Measurements from ENCODE around the gene MXD1.
"Not testable (repeated sequence)": the region's sequence is repeated elsewhere in the genome, so short reads cannot be mapped to it uniquely, and the experiment has no call there.

Gene MXD1

DNA sequence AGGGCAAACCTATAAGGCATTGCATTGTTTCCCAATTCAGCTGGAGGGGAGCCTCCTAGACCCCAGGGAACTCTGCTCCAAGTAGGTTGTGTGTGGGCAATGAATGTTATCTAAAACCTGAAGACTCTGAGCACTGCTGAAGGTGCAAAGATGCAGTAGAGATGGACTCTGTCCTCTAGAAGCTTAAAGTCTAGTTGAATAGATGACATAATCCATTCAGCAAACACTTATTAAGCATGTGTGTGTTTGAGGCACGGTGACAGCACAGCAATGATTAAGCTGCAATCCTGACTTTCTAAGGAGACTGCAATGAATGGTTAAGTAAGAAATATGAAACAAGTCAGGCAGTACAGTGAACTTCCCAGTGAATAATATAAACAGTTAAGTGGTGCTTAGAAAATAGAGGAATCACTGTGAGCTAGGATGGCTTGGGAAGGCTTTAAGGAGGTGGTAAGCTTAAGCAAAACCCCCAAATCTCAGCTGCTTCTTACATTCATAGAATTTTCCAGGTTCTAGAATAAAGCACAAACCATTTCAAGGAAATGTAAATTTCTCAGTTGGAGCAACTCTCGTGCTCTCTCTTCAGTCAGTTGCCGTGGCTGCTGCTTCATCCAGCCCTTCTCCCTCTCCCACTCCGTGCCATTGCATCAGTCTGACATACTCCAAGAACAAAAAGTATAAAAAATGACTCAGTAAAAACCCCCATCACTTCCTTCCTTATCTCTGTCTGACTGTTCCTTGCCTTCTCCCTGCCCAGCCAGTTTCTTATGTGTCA, 19.1 kb downstream of the MXD1 start:
- no peak for ATAC-seq

GRCh38 chr2:69934614-69934908, 19.7 kb downstream of the MXD1 start:
- ATAC-seq = no peak

DNA sequence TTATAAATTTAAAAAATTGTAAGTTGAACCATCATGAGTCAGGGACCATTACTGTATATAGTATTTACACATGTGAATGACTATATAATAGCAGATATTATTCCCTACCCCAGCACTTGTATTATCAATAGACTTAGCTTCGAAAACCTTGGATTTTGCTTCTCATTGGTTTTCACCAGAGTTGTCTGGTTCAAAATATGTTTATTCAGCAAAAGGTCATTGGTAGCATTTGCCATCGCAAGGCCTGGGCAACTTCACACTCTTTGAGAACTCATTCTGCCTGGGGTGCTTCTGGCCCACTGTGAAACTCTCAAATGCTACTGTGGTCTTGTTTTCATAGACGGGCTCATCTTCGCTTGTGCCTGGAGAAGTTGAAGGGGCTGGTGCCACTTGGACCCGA, 20.1 kb downstream of the MXD1 start:
- ATAC-seq = no peak

DNA sequence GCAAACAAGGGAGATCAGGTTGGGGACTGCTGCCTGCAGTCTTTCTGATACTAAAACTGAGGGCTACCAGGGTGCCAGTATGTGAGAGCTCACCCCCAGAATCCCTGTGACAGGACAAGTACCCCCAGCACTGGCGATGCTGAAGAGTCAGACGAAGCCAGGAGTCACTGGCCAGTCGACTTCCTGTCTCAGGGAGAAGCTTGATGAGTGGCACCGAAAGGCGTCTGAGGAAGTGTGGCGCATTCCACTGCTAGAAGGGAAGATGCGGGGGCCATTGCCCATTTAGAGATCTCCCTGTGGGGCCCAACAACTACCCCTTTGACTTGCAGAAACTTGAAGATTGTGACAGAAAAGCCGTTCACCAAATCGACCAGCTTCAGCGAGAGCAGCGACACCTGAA, 22.0 kb downstream of the MXD1 start:
- no peak for ATAC-seq

GRCh38 chr2:69937968-69938367, 23.1 kb downstream of the MXD1 start:
- no peak for ATAC-seq

GRCh38 chr2:69939722-69940121, 24.8 kb downstream of the MXD1 start:
- ATAC-seq = no peak

- ATAC-seq = no peak
Measured at GRCh38 chr2:69940691-69941090, 25.8 kb downstream of the MXD1 start.

DNA sequence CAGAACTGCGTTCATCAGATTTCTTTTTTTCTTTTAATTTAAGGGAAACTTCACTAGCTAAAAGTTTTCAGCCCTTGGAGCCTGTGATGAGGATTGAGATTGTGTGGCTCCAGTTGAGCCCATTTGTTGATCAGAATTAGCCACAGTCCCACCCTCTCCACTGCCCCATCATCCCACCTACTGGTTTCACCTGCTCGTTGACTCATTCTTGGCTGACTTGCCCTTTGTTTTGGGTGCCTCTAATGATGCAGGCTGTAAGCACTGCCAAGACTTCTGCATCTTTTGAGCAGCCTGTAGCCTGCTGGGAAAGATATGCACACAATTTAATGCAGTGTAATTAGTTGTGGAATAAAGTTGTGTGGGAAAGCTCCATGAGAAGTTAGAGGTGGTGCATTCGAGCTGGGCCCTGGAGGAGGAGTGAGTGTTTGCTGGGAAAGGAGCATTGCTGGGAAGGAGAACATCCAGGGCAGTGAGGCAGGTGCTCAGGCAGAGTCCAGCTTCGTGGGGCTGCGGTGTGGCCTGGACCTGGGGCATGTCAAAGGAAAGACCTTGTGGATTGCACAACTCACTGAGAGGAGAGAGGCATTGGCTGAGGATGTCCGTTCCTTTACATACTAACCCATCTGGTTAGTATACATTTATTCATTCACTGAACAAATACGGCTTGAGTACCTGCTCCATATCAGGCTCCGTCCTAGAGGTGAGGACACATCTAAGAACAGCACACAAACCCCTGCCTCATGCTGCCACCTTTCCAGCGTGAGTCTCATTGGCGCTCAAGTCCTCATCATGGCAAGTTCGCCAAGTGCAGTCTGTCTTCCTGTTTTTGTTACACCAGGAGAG, 28.3 kb downstream of the MXD1 start:
- ATAC-seq = no peak

DNA sequence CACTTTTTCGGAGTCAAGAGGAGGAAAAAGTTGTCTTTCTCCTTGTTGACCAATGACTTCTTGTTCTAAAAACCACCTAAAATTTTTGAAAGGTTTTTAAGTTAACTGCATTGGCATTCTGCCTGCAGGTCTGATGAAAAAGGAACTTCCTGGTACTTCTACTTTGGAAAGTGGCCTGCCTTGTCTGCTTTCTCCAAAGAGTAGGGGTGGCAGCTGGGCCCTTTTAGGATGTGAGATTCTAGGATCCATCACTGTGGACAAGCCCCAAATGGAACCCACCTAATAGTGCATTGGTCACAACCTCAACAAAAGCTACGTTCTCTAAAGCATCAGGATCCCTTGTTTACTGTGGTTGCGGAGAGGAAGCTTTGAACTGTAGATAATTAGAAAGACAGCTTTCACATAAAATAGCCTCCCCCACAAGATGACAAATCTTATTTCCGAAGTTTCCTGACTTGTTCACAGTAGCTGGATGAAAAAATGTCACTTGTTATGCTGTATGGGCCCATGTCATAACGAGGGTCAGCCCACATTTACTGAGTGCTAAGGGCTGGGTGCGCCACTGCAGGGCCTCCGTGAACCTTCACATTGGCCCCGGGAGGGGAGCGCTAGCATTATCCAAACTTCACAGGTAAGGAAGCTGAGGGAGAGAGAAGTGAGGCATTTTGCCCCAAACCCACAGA, 29.1 kb downstream of the MXD1 start:
- no peak for ATAC-seq

DNA sequence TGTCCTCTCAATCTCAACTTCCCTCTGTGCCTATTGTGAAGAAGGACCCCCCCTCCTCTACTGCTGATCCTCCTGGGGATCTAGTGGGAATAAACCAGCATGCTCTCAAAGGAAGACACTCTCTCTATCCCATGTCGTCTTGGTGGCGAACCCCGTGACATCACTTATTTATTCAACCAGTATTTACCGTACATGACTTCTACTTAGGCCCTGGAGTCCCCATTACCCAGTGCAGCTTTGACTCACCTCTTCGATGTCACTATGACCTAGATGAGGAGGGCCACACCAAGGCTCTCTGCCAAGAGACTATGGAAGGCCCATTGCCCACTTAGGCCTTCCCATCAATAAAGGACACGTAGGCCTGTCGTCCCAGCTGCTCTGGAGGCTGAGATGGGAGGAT, 29.8 kb downstream of the MXD1 start:
- no peak for ATAC-seq

- ATAC-seq = no peak
Measured at GRCh38 chr2:69945441-69945840, 30.5 kb downstream of the MXD1 start.

DNA sequence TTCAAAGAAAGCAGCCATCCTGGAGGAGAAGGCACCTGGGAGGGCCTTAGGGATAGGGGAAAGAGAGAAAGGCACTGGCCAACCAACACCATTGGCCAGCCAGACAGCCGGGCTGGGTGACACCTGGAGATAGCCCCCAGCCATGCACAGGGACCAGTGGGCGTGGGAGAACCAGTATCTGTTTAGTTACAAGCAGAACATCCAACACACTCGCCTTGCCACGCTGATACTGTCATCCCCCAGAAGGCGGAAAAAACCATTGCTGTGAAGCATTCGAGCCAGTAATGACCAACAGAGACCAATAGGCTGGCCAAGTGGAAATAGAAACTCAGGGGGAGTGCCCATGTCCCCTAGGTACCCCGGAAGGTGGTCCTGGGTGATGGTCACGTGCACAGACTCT, 31.0 kb downstream of the MXD1 start:
- no peak for ATAC-seq

GRCh38 chr2:69946351-69947324, 31.7 kb downstream of the MXD1 start:
- peak; percentile 86 to 90 for ATAC-seq

GRCh38 chr2:69947325-69947931, 32.5 kb downstream of the MXD1 start:
- no peak for ATAC-seq

- no peak for ATAC-seq
Measured at GRCh38 chr2:69948032-69948962, 33.4 kb downstream of the MXD1 start.

DNA sequence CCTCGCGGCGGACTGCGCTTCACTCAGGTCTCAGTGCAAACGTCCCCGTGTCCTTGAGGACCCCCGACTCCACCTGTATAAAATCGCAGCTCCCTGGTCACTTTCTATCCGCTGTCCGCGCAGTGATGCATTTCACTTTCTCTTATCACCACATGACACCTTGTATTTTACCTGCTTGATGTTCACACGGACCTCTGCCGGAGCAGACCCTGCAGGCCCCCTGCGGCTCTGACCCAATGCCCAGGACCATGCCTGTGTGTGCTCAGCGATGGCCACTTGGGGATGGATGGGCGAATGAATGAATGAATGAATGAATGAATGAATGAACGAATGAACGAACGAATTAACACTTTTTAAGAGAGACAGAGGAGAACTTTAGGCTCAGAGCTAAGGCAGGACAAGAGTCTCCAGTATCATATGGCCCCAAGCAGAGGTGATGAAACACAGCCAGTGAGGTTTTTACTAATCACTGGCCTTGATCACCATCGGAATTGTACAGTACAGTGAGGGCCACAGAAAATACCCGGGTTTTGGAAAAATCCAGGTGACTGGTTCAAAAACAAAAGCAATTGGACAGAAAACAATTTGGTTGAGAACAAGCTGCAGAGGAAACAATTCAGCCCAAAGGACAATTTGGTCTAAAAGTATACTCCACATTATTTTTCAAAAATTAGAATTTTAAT, 34.2 kb downstream of the MXD1 start:
- ATAC-seq = no peak

- no peak for ATAC-seq
Measured at GRCh38 chr2:69950241-69950640, 35.3 kb downstream of the MXD1 start.

DNA sequence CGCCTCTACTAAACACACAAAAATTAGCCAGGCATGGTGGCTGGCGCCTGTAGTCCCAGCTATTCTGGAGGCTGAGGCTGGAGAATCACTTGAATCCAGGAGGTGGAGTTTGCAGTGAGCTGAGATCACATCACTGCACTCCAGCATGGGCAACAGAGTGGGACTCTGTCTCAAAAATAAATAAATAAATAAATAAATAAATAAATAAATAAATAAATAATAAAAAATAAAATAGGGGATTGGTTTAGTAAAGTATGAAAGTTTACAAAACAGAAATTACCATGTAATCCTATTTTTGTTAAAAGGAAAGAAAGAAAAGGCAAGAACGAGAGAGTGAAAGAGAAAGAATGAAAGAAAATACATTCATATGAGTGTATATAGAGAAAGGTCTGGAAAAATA, 35.8 kb downstream of the MXD1 start:
- not testable (repeated sequence) for ATAC-seq

DNA sequence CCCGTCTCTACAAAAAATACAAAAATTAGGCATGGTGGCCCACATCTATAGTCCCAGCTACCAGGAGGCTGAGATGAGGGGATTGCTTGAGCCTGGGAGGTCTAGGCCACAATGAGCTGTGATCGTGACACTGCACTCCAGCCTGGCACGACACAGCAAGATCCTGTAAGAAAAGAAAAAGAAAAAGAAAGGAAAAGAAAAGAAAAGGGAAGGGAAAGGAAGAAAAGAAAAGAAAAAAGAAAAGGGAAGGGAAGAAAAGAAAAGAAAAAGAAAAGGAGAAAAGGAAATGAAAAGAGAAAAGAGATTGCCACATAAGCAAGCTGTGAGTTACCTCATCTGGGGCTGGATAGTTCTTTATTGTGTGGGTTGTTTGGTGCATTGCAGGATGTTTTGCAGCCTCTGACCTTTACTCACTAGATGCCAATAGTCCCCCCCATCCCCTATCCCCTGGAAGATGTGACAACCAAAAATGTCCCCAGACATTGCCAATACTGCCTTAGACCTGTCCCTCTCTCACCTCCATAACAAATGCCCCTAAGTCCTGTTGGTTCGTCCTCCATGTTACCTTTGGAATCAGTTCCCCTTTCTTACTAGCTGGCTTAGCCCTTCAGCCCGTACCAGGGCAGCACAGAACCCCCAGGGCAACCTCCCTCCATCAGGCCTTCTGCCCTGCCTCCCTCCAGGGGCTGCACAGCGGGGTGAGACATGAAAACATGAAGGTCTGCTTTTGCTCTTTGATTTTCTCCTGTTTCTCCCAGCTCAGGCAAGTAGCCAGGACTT, 37.6 kb downstream of the MXD1 start:
- no peak for ATAC-seq

DNA sequence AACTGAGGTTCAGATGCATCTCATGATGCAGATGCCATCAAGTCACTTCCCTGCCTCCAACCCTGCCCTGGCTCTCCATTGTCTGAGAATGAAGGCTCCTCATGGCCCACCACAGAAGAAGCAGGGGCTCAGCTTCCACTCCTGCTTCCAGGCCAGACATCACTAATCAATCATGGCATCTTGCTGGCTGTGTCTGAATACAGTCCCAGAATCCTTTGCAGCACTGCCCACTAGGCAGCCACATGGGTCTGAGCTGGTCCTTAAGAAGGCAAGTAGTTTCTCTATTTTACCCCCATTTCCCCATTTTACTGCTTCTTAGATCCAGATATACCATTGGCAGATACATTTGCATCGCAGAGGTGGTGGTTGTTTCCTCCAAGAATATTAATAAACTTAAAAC, 39.2 kb downstream of the MXD1 start:
- ATAC-seq = no peak
